ENCODE measurements around the gene GHDC.
"Not testable (repeated sequence)": the region's sequence is repeated elsewhere in the genome, so short reads cannot be mapped to it uniquely, and the experiment has no call there.

The GHDC gene

DNA sequence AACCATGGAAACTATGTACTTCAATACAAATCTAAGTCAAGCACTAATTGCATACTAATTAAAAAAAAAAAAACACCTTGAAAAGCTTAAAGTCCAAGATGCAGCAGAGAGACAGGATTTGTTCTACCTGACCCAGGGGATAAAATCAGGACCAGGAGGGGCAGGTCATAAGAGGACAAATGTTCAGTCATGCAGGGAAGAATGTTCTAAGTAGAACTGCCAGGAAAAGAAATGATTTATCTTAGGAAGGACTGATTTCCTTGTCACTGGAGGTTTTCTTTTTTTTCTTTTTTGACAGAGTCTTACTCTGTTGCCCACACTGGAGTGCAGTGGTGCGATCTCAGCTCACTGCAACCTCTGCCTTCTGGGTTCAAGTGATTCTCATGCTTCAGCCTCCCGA is 9.1 kb upstream of the GHDC start:
- no peak for DNase-seq (ENCODE audit: low read depth in 3 of 3, low spot score in 1 of 3)

GRCh38 chr17:42202696-42203095 is 8.4 kb upstream of the GHDC start:
- no peak for DNase-seq (ENCODE audit: low read depth in 3 of 3, low spot score in 1 of 3)

DNA sequence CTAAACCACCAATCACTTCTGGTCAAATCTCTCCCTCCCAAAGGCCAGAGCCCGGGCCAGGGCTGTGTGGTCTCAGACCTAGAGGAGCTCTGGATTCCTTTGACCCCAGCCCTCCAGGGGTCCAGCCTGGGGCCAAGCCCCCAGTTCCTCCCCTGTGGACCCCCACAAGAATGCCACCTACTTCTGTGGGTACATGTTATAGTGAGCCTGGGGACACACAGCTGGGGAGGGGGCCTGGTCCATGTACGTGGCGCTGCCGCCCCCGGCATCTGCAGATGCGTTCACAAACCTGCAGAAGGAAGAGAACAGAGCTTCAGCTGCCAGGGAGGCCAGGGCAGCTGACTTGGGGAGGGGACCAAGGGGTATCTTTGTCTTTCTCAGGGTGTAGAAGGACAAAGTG is 7.9 kb upstream of the GHDC start:
- DNase-seq (ENCODE audit: low read depth in 3 of 3, low spot score in 1 of 3): no peak

GRCh38 chr17:42201458-42201772 is 7.1 kb upstream of the GHDC start:
- no peak for DNase-seq (ENCODE audit: low read depth in 3 of 3, low spot score in 1 of 3)

- no peak for DNase-seq (ENCODE audit: low read depth in 3 of 3, low spot score in 1 of 3)
Observed at GRCh38 chr17:42200706-42201457, 6.6 kb upstream of the GHDC start.

GRCh38 chr17:42199416-42200011 is 5.2 kb upstream of the GHDC start:
- DNase-seq (ENCODE audit: low read depth in 3 of 3, low spot score in 1 of 3): no peak

GRCh38 chr17:42198897-42199296 is 4.6 kb upstream of the GHDC start:
- DNase-seq (ENCODE audit: low read depth in 3 of 3, low spot score in 1 of 3): no peak

DNA sequence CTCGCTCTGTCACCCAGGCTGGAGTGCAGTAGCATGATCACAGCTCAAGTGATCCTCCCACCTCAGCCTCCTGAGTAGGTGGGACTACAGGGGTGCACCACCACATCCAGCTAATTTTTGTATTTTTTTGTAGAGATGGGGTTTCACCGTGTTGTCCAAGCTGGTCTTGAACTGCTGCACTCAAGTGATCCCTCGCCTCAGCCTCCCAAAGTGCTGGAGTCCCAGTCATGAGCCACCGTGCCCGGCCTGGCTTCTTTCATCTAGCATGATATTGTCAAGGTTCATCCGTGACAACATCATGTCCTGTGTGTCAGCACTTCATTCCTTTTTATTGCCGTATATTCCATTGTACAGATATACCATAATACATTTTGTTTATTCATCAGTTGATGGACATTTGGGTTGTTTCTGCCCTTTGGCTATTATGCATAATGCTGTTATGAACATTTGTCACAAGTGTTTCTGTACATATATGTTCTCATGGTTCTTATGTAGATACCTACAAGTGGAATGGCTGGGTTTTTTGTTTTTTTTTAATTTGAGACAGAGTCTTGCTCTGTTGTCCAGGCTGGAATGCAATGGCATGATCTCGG is 3.4 kb upstream of the GHDC start:
- no peak for DNase-seq (ENCODE audit: low read depth in 3 of 3, low spot score in 1 of 3)

GRCh38 chr17:42193216-42193968 is 902 bp downstream of the GHDC start:
- DNase-seq (ENCODE audit: low read depth in 3 of 3, low spot score in 1 of 3): no peak

DNA sequence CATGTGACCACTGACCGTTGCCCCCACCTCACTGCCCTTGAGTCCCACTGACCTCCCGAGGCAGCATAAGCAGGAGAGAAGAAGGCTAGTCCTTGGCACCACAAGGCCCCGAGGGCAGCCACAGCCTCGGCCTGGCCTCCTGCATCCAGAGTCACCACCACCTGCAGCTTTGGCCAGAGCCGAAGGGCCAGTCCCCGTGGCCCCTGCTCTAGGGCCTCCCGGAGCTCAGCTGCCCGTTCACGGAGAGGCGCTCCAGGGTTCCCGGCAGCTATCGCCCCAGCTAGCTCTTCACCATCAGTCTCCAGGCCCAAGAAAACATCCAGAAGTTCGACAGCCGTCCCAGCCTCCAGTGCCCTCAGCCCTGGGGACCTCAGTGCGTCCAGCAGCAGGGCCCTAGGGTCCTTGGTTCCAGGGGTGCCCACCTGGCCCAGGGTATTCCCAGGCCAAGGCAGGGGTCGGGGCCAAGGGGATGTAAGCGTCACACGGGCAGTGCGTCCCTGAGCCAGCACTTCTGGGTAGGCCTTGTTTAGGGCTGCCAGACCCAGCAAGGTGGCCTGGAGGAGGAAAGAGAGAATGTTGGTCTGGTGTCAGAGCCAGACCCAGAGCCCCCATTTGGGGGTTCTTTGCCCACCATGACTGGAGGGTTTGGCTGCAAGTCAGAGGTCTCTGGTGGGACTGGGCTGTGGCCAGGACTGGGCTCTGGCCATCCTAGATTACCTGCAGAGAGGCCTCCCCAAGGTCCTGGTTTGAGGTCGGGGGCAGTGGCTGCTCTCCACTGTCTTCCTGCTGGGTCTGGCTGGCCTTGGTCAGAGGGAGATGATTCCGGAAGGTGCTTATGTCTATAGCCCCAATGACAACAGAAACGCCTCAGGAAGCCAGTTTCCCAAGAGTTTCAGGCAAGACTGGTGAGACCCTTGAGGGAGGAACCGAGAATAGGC is 1.8 kb downstream of the GHDC start:
- DNase-seq (ENCODE audit: low read depth in 3 of 3, low spot score in 1 of 3): no peak

DNA sequence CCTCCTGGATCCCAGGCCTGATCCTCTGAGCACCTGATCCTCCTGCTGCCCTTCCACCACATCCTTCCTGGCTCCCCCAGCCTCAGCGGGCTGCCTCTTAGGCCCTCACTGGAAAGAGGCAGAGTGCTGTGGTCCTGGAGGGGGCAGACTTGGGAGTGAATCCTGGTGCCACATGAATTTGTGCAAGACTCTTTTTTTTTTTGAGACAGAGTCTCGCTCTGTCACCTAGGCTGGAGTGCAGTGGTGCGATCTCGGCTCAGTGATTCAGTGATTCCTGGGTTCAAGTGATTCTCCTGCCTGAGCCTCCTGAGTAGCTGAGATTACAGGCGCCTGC is 3.1 kb downstream of the GHDC start:
- DNase-seq (ENCODE audit: low read depth in 3 of 3, low spot score in 1 of 3): no peak

- DNase-seq (ENCODE audit: low read depth in 3 of 3, low spot score in 1 of 3): no peak
Observed at GRCh38 chr17:42190491-42191274, 3.6 kb downstream of the GHDC start.

DNA sequence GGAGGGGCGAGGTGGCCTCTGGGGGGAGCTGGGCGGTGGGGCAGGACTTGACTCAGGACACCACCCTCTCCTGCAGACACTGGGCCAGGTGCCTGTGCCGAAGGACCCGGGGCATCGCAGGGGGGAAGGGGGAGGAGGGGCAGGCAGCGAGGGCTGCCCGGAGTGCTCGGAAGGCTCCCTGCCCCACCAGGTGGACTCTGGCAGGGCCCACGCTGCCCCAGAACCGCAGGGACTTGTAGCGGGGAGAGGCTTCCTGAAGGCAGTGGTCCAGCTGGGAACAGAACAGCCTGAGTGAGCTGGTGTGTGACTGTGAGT is 4.7 kb downstream of the GHDC start:
- DNase-seq (ENCODE audit: low read depth in 3 of 3, low spot score in 1 of 3): no peak

GRCh38 chr17:42188749-42189650 is 5.3 kb downstream of the GHDC start:
- no peak for DNase-seq (ENCODE audit: low read depth in 3 of 3, low spot score in 1 of 3)

DNA sequence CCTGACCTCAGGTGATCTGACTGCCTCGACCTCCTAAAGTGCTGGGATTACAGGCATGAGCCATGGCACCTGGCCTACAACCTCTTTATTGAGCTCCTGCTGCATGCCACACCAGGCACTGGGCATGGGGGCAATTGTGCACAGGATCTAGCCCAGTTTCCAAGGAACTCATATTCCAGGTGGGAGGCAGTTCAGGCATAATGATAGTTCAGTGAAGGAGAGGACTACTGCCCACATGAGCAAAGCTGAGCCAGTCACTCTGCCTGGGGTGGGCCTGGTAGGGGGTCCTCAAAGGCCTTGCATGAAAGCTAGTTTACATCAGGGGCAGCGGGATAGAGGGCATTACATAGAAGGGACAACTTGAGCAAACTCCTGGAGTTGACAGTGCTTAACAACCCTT is 6.5 kb downstream of the GHDC start:
- no peak for DNase-seq (ENCODE audit: low read depth in 3 of 3, low spot score in 1 of 3)

- not testable (repeated sequence) for DNase-seq (ENCODE audit: low read depth in 3 of 3, low spot score in 1 of 3)
Observed at GRCh38 chr17:42186191-42186590, 8.1 kb downstream of the GHDC start.

DNA sequence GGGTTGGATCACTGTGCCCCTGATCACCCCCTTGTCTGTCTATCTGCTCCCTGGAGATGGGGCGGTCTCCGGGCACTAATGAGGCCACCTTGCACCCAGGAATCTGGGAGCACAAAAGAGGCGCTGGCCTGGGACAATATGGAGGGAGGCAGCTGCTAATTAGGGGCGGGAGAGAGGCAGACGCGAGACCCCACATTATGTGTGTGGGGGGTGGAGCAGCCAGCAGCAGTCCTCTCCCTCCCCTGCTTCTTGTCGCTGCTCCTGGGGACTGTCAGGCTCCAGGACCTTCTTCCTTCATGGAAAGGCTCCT is 8.7 kb downstream of the GHDC start:
- no peak for DNase-seq (ENCODE audit: low read depth in 3 of 3, low spot score in 1 of 3)

- DNase-seq (ENCODE audit: low read depth in 3 of 3, low spot score in 1 of 3): no peak
Observed at GRCh38 chr17:42184713-42185620, 9.3 kb downstream of the GHDC start, which contains the start of gene HCRT. Gene HCRT, minus strand, starts transcription at chr17:42185452. Its CDS starts 87 bp downstream, at chr17:42185365.
